Measurements from ENCODE around the gene SLC16A9.
"Not testable (repeated sequence)": the region's sequence is repeated elsewhere in the genome, so short reads cannot be mapped to it uniquely, and the experiment has no call there.

The SLC16A9 gene

GRCh38 chr10:59709395-59710125 lies at the start of gene SLC16A9:
Gene SLC16A9, minus strand, starts transcription at chr10:59709850. Its CDS starts 25,559 bp downstream, at chr10:59684291.
- no peak for DNase-seq (ENCODE audit: low read depth)

GRCh38 chr10:59757966-59758365 lies 48.3 kb upstream of the SLC16A9 start:
- DNase-seq (ENCODE audit: low read depth): no peak

GRCh38 chr10:59754951-59755350 lies 45.3 kb upstream of the SLC16A9 start:
- DNase-seq (ENCODE audit: low read depth): no peak

- no peak for DNase-seq (ENCODE audit: low read depth)
These were observed 43.6 kb upstream of the SLC16A9 start, which contains the start of gene MRLN for GRCh38 chr10:59753267-59753666. Gene MRLN, minus strand, starts transcription at chr10:59753455.

GRCh38 chr10:59752278-59752940 lies 42.8 kb upstream of the SLC16A9 start:
- DNase-seq (ENCODE audit: low read depth): no peak

GRCh38 chr10:59750155-59750945 lies 40.7 kb upstream of the SLC16A9 start:
- no peak for DNase-seq (ENCODE audit: low read depth)

- DNase-seq (ENCODE audit: low read depth): no peak
These were observed 39.2 kb upstream of the SLC16A9 start for GRCh38 chr10:59748834-59749233.

- DNase-seq (ENCODE audit: low read depth): no peak
These were observed 35.6 kb upstream of the SLC16A9 start for GRCh38 chr10:59745163-59745650.

GRCh38 chr10:59744762-59745161 lies 35.1 kb upstream of the SLC16A9 start:
- DNase-seq (ENCODE audit: low read depth): not testable (repeated sequence)

- not testable (repeated sequence) for DNase-seq (ENCODE audit: low read depth)
These were observed 34.5 kb upstream of the SLC16A9 start for GRCh38 chr10:59744156-59744555.

- no peak for DNase-seq (ENCODE audit: low read depth)
These were observed 31.9 kb upstream of the SLC16A9 start for GRCh38 chr10:59741583-59741982.

- DNase-seq (ENCODE audit: low read depth): no peak
These were observed 31.4 kb upstream of the SLC16A9 start for GRCh38 chr10:59741048-59741447.

- no peak for DNase-seq (ENCODE audit: low read depth)
These were observed 27.1 kb upstream of the SLC16A9 start for GRCh38 chr10:59736749-59737148.

- DNase-seq (ENCODE audit: low read depth): no peak
These were observed 25.6 kb upstream of the SLC16A9 start for GRCh38 chr10:59735296-59735695.

- DNase-seq (ENCODE audit: low read depth): no peak
These were observed 24.4 kb upstream of the SLC16A9 start for GRCh38 chr10:59734014-59734462.

GRCh38 chr10:59733321-59734013 lies 23.8 kb upstream of the SLC16A9 start:
- not testable (repeated sequence) for DNase-seq (ENCODE audit: low read depth)

- not testable (repeated sequence) for DNase-seq (ENCODE audit: low read depth)
These were observed 23.2 kb upstream of the SLC16A9 start for GRCh38 chr10:59732849-59733248.

GRCh38 chr10:59729167-59729566 lies 19.5 kb upstream of the SLC16A9 start:
- not testable (repeated sequence) for DNase-seq (ENCODE audit: low read depth)

- no peak for DNase-seq (ENCODE audit: low read depth)
These were observed 14.7 kb upstream of the SLC16A9 start for GRCh38 chr10:59724098-59724938.

- no peak for DNase-seq (ENCODE audit: low read depth)
These were observed 10.7 kb upstream of the SLC16A9 start for GRCh38 chr10:59720377-59720776.

GRCh38 chr10:59719374-59719773 lies 9.7 kb upstream of the SLC16A9 start:
- no peak for DNase-seq (ENCODE audit: low read depth)
